Neural cell (in vitro differentiated cells): ENCODE data around the gene HNRNPF. TPM values are rescaled to one million over a fixed set of nuclear protein-coding genes. Genes with fewer than 3 reads are reported as not detected.

Experiments
- H2AFZ ChIP-seq: fragments of 200-600, 300-800 bp; sonication (generic), shearing (Covaris generic); 2 replicates; pipeline ENCODE4 v1.6.0; 2014; ENCODE audit warnings: low read depth, mild to moderate bottlenecking, antibody characterized with exemption, low read length, moderate library complexity
- H3F3A ChIP-seq: fragments of 200-600 bp; shearing (Covaris generic); 2 replicates; pipeline ENCODE4 v1.6.1; 2016; ENCODE audit warnings: mild to moderate bottlenecking, moderate library complexity, mixed read lengths, antibody characterized with exemption, low read length; ENCODE audit not compliant: insufficient read depth, poor library complexity, severe bottlenecking
- H3K27ac ChIP-seq: fragments of 200-600, 300-800 bp; sonication (generic), shearing (Covaris generic); 2 replicates; pipeline ENCODE4 v1.5.1; 2014; ENCODE audit warnings: mild to moderate bottlenecking, low read length, moderate library complexity
- H3K27me3 ChIP-seq: fragments of 300-800, 200-600 bp; sonication (generic), shearing (Covaris generic); 2 replicates; pipeline ENCODE4 v1.6.0; 2014; ENCODE audit warnings: mild to moderate bottlenecking, low read depth, low read length, moderate library complexity; ENCODE audit not compliant: insufficient read depth
- H3K36me3 ChIP-seq: fragments of 300-800, 200-600 bp; sonication (generic), shearing (Covaris generic); 2 replicates; pipeline ENCODE4 v1.5.1; 2014; ENCODE audit warnings: mild to moderate bottlenecking, antibody characterized with exemption, low read length, moderate library complexity; ENCODE audit not compliant: insufficient read depth
- H3K4me2 ChIP-seq: fragments of 300-800, 200-600 bp; sonication (generic), shearing (Covaris generic); 2 replicates; pipeline ENCODE4 v1.6.0; 2014; ENCODE audit warnings: mild to moderate bottlenecking, low read length
- H3K4me3 ChIP-seq: fragments of 300-800, 200-600 bp; sonication (generic), shearing (Covaris generic); 2 replicates; pipeline ENCODE4 v1.5.1; 2014; ENCODE audit warnings: mild to moderate bottlenecking, low read length, moderate library complexity
- H3K79me2 ChIP-seq: fragments of 200-600 bp; shearing (Covaris generic); replicated peaks from 2 replicates; pipeline ENCODE4 v1.6.0; 2014; ENCODE audit warnings: mild to moderate bottlenecking, low read length, moderate library complexity; ENCODE audit not compliant: insufficient read depth
- H3K9ac ChIP-seq: fragments of 300-800, 200-600 bp; sonication (generic), shearing (Covaris generic); 2 replicates; pipeline ENCODE4 v1.6.1; 2016; ENCODE audit warnings: mild to moderate bottlenecking, low read length, mixed read lengths
- H3K9me2 ChIP-seq: fragments of 200-600 bp; shearing (Covaris generic); 2 replicates; pipeline ENCODE4 v1.6.1; 2016; ENCODE audit warnings: mild to moderate bottlenecking, low read length, mixed read lengths; ENCODE audit not compliant: insufficient read depth
- H3K9me3 ChIP-seq: fragments of 200-600, 300-800 bp; sonication (generic), shearing (Covaris generic); 2 replicates; pipeline ENCODE4 v1.6.1; 2016; ENCODE audit warnings: mild to moderate bottlenecking, mixed run types, low read length, moderate library complexity, mixed read lengths
- H4K20me1 ChIP-seq: fragments of 200-600 bp; shearing (Covaris generic); 2 replicates; pipeline ENCODE4 v1.6.1; 2016; ENCODE audit warnings: mild to moderate bottlenecking, mixed run types; ENCODE audit not compliant: insufficient read depth
- CTCF ChIP-seq: fragments of 450-650 bp; IDR thresholded peaks from 2 replicates; pipeline ENCODE4 v1.5.1; 2014; ENCODE audit warnings: antibody characterized with exemption, mild to moderate bottlenecking, moderate library complexity; ENCODE audit not compliant: poor library complexity, severe bottlenecking
- EP300 ChIP-seq: fragments of 450-650 bp; conservative IDR thresholded peaks from 2 replicates; pipeline ENCODE4 v1.6.1; 2014; ENCODE audit warnings: antibody characterized with exemption, mild to moderate bottlenecking, moderate library complexity; ENCODE audit not compliant: poor library complexity, severe bottlenecking
- EZH2 ChIP-seq: fragments of 200-600, 300-800 bp; shearing (Covaris generic), sonication (generic); IDR thresholded peaks from 2 replicates; pipeline ENCODE4 v1.6.1; 2014; ENCODE audit warnings: antibody characterized with exemption, low read length, borderline replicate concordance, mild to moderate bottlenecking; ENCODE audit not compliant: insufficient read depth, poor library complexity, severe bottlenecking
- MXI1 ChIP-seq: fragments of 450-650 bp; conservative IDR thresholded peaks from 2 replicates; pipeline ENCODE4 v1.6.1; 2014; ENCODE audit warnings: antibody characterized with exemption, mild to moderate bottlenecking; ENCODE audit not compliant: poor library complexity, severe bottlenecking
- POLR2AphosphoS5 ChIP-seq: IDR thresholded peaks from 2 replicates; pipeline ENCODE4 v1.6.1; 2012
- RAD21 ChIP-seq: fragments of 450-650 bp; conservative IDR thresholded peaks from 2 replicates; pipeline ENCODE4 v1.6.1; 2014; ENCODE audit warnings: antibody characterized with exemption, mild to moderate bottlenecking, moderate library complexity
- REST ChIP-seq: IDR thresholded peaks from 2 replicates; pipeline ENCODE4 v1.6.1; 2012; ENCODE audit warnings: borderline replicate concordance
- SMC3 ChIP-seq: fragments of 450-650 bp; conservative IDR thresholded peaks from 2 replicates; pipeline ENCODE4 v1.6.1; 2014; ENCODE audit warnings: antibody characterized with exemption, mild to moderate bottlenecking, moderate library complexity; ENCODE audit not compliant: poor library complexity
- TAF1 ChIP-seq: IDR thresholded peaks from 2 replicates; pipeline ENCODE4 v1.6.1; 2012; ENCODE audit warnings: low read depth
- polyA plus RNA-seq: library from polyadenylated mRNA; depleted of rRNA; stranded (reverse); fragments of >200 nt; gene quantifications from 2 replicates; pipeline ENCODE4 v1.2.3, GENCODE V29; 2014

HNRNPF gene
- polyA plus RNA-seq, 1 donor from 2014 or later: 65.0 TPM

- no peak overlapping the region for H3K27ac ChIP-seq
- no peak overlapping the region for H3K9ac ChIP-seq
- no peaks in the 10 kb centered on the region for H3K27me3 ChIP-seq
- H3K36me3 ChIP-seq: no peaks in the 10 kb centered on the region
- H3K4me3 ChIP-seq: no peak overlapping the region
- no peaks in the 10 kb centered on the region for H3K9me3 ChIP-seq
- H3K79me2 ChIP-seq: no peaks in the 10 kb centered on the region
- TF ChIP-seq RAD21 (no peak), POLR2AphosphoS5 (no peak), TAF1 (no peak), CTCF (no peak), EP300 (no peak)
- H2AFZ ChIP-seq: no peak overlapping the region
- no peaks in the 10 kb centered on the region for H3F3A ChIP-seq
- no peaks in the 10 kb centered on the region for H4K20me1 ChIP-seq
- no peaks in the 10 kb centered on the region for H3K9me2 ChIP-seq
- no peak overlapping the region for H3K4me2 ChIP-seq
Measured at GRCh38 chr10:43344051-43344450, 64.9 kb downstream of the HNRNPF start.

- TF ChIP-seq RAD21 (no peak), EP300 (no peak), TAF1 (no peak), POLR2AphosphoS5 (no peak), CTCF (no peak), EZH2 (no peak), REST (no peak), SMC3 (no peak), MXI1 (no peak)
- Histone ChIP-seq H3K36me3 (no peaks in the 10 kb centered on the region), H3F3A (no peaks in the 10 kb centered on the region), H3K9me2 (no peaks in the 10 kb centered on the region), H3K9ac (no peak overlapping the region), H2AFZ (no peak overlapping the region), H3K79me2 (no peaks in the 10 kb centered on the region), H3K9me3 (no peaks in the 10 kb centered on the region), H3K27ac (no peak overlapping the region), H3K4me2 (no peak overlapping the region), H4K20me1 (no peaks in the 10 kb centered on the region), H3K4me3 (no peak overlapping the region), H3K27me3 (no peaks in the 10 kb centered on the region)
Measured at GRCh38 chr10:43343126-43343525, 65.9 kb downstream of the HNRNPF start.
